ENCODE results near the gene KRTAP10-11. TPM values are rescaled to one million over a fixed set of nuclear protein-coding genes. Genes with fewer than 3 reads are reported as not detected.

The KRTAP10-11 gene
- total and polyA plus RNA-seq, 2 of the 8 experiments (the other 6 are each of a cell fraction or from before 2014, with no cell fraction given) = not detected

DNA sequence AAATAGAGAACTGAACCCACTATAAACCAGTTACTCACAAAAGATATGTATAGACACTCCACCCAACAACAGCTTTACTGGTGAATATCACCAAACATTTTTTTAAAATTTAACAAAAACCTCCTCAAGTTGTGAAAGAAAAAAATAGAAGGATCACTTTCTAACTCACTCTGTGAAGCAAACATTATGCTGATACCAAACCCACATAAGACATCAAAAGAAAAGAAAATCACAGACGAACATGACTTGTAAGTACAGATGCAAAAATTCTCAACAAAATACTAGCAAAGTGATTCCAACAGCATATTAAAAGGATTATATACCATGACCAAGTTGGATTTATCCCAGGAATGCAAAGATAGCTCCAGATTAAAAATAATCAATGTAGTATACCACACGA lies 45.5 kb downstream of the KRTAP10-11 start (continued):
- TF ChIP-seq, protein P1, sequence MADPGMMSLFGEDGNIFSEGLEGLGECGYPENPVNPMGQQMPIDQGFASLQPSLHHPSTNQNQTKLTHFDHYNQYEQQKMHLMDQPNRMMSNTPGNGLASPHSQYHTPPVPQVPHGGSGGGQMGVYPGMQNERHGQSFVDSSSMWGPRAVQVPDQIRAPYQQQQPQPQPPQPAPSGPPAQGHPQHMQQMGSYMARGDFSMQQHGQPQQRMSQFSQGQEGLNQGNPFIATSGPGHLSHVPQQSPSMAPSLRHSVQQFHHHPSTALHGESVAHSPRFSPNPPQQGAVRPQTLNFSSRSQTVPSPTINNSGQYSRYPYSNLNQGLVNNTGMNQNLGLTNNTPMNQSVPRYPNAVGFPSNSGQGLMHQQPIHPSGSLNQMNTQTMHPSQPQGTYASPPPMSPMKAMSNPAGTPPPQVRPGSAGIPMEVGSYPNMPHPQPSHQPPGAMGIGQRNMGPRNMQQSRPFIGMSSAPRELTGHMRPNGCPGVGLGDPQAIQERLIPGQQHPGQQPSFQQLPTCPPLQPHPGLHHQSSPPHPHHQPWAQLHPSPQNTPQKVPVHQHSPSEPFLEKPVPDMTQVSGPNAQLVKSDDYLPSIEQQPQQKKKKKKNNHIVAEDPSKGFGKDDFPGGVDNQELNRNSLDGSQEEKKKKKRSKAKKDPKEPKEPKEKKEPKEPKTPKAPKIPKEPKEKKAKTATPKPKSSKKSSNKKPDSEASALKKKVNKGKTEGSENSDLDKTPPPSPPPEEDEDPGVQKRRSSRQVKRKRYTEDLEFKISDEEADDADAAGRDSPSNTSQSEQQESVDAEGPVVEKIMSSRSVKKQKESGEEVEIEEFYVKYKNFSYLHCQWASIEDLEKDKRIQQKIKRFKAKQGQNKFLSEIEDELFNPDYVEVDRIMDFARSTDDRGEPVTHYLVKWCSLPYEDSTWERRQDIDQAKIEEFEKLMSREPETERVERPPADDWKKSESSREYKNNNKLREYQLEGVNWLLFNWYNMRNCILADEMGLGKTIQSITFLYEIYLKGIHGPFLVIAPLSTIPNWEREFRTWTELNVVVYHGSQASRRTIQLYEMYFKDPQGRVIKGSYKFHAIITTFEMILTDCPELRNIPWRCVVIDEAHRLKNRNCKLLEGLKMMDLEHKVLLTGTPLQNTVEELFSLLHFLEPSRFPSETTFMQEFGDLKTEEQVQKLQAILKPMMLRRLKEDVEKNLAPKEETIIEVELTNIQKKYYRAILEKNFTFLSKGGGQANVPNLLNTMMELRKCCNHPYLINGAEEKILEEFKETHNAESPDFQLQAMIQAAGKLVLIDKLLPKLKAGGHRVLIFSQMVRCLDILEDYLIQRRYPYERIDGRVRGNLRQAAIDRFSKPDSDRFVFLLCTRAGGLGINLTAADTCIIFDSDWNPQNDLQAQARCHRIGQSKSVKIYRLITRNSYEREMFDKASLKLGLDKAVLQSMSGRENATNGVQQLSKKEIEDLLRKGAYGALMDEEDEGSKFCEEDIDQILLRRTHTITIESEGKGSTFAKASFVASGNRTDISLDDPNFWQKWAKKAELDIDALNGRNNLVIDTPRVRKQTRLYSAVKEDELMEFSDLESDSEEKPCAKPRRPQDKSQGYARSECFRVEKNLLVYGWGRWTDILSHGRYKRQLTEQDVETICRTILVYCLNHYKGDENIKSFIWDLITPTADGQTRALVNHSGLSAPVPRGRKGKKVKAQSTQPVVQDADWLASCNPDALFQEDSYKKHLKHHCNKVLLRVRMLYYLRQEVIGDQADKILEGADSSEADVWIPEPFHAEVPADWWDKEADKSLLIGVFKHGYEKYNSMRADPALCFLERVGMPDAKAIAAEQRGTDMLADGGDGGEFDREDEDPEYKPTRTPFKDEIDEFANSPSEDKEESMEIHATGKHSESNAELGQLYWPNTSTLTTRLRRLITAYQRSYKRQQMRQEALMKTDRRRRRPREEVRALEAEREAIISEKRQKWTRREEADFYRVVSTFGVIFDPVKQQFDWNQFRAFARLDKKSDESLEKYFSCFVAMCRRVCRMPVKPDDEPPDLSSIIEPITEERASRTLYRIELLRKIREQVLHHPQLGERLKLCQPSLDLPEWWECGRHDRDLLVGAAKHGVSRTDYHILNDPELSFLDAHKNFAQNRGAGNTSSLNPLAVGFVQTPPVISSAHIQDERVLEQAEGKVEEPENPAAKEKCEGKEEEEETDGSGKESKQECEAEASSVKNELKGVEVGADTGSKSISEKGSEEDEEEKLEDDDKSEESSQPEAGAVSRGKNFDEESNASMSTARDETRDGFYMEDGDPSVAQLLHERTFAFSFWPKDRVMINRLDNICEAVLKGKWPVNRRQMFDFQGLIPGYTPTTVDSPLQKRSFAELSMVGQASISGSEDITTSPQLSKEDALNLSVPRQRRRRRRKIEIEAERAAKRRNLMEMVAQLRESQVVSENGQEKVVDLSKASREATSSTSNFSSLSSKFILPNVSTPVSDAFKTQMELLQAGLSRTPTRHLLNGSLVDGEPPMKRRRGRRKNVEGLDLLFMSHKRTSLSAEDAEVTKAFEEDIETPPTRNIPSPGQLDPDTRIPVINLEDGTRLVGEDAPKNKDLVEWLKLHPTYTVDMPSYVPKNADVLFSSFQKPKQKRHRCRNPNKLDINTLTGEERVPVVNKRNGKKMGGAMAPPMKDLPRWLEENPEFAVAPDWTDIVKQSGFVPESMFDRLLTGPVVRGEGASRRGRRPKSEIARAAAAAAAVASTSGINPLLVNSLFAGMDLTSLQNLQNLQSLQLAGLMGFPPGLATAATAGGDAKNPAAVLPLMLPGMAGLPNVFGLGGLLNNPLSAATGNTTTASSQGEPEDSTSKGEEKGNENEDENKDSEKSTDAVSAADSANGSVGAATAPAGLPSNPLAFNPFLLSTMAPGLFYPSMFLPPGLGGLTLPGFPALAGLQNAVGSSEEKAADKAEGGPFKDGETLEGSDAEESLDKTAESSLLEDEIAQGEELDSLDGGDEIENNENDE (IDR thresholded peaks at IDR 0.05; ENCODE audit: insufficient replicate concordance, low read length) = no peak
- TF ChIP-seq CTCF (IDR thresholded peaks at IDR 0.05; ENCODE audit: control extremely low read depth in 1 of 3, insufficient read depth in 1 of 3, low read depth in 1 of 3, low read length in 3 of 3) = no peak
- TF ChIP-seq SP1 (IDR thresholded peaks at IDR 0.05; ENCODE audit: low read depth, low read length) = no peak
- TF ChIP-seq ASH2L (IDR thresholded peaks at IDR 0.05; ENCODE audit: low read length) = no peak
- TF ChIP-seq CREB1 (IDR thresholded peaks at IDR 0.05) = no peak
- TF ChIP-seq TBP (IDR thresholded peaks at IDR 0.05; ENCODE audit: low read depth, low read length) = no peak
- TF ChIP-seq RBBP5 (IDR thresholded peaks at IDR 0.05; ENCODE audit: borderline replicate concordance, low read depth, low read length) = no peak
- no peak for TF ChIP-seq KDM1A (IDR thresholded peaks at IDR 0.05; ENCODE audit: borderline replicate concordance, low read length)
- TF ChIP-seq TAF1 (IDR thresholded peaks at IDR 0.05; ENCODE audit: low read depth, low read length) = no peak
- TF ChIP-seq JUND (IDR thresholded peaks at IDR 0.05; ENCODE audit: low read length) = no peak
